ENCODE measurements around the gene DEK. TPM values are rescaled to one million over a fixed set of nuclear protein-coding genes. Genes with fewer than 3 reads are reported as not detected.

DEK gene
- total and polyA plus RNA-seq, 2 of the 13 experiments (the other 11 are each of a cell fraction or from before 2014, with no cell fraction given): 53.2 to 276 TPM

DNA sequence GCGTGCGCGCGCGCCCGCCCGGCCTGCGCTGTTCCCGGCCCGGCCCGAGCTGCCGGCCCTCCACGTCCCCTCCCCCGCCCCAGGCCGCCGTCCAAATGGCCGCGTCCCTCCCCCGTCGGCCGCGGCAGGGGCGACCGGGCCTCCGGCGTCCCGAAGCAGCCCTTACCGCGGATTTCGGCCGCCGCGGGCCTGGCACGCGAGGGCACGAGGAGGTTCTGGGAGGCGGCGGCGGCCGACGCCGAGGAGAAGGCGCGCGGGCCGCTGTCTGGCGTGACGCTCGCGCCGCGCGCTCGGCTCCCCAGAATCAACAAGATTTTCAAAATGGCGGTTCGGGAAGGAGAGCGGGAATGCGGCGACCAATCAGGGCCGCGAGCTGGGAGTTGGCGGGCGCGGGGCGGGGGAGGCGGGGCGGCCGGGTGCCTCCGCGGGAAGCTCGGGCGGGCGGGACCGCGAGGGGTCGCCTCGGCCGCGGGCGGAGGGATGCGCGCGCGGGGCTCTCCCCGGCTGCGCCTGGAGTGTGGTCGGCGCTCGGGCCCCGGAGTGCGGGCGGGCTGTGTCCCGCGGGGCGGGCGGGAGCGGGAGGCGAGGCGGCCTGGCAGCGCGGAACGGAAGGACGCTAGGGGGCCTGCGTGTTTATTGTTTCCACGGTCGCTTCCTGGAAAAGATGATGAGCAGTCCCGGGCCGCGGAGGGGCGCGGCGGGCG, at the start of gene DEK (continued):
- TF ChIP-seq ZSCAN30 (CRISPR knock-in tag; IDR thresholded peaks at IDR 0.05) (no peak), ZNF557 (CRISPR knock-in tag; IDR thresholded peaks at IDR 0.05) (no peak), ZC3H13 (CRISPR knock-in tag; IDR thresholded peaks at IDR 0.05) (peak; percentile 50; the same call in 1 of the 2 replicates), EP300 (IDR thresholded peaks at IDR 0.05; ENCODE audit: low read depth in 2 of 2, low read length in 2 of 2) (no peak), EP300 (CRISPR knock-in tag; IDR thresholded peaks at IDR 0.05; ENCODE audit: borderline replicate concordance) (no peak), HES4 (CRISPR knock-in tag; IDR thresholded peaks at IDR 0.05; ENCODE audit: borderline replicate concordance) (0 out of 2 replicates have a peak, but pooled peaks have one; percentile 29), GFI1 (CRISPR knock-in tag; IDR thresholded peaks at IDR 0.05; ENCODE audit: borderline replicate concordance) (no peak; the same call in 1 of the 2 replicates), ZNF292 (CRISPR knock-in tag; IDR thresholded peaks at IDR 0.05; ENCODE audit: borderline replicate concordance, low read depth) (no peak), PPARG (CRISPR knock-in tag; conservative IDR thresholded peaks at IDR 0.05) (no peak; the same call in 1 of the 2 replicates), CBX5 (CRISPR knock-in tag; IDR thresholded peaks at IDR 0.05; ENCODE audit: borderline replicate concordance) (no peak), IRF2 (CRISPR knock-in tag; IDR thresholded peaks at IDR 0.05) (no peak), ZBTB7B (CRISPR knock-in tag; IDR thresholded peaks at IDR 0.05) (peak; percentile 56; the same call in 1 of the 2 replicates), ZBTB8A (CRISPR knock-in tag; IDR thresholded peaks at IDR 0.05; ENCODE audit: borderline replicate concordance, low read depth) (no peak), ZNF235 (CRISPR knock-in tag; IDR thresholded peaks at IDR 0.05; ENCODE audit: borderline replicate concordance) (peak; percentile 72; the same call in 1 of the 2 replicates), PTBP1 (IDR thresholded peaks at IDR 0.05; ENCODE audit: low read depth, low read length, poor library complexity, severe bottlenecking) (no peak), NR0B2 (CRISPR knock-in tag; IDR thresholded peaks at IDR 0.05) (peak; percentile 81), NFIB (CRISPR knock-in tag; IDR thresholded peaks at IDR 0.05; ENCODE audit: borderline replicate concordance) (no peak), NRL (CRISPR knock-in tag; IDR thresholded peaks at IDR 0.05; ENCODE audit: borderline replicate concordance) (no peak), FOXA1 (IDR thresholded peaks at IDR 0.05) (no peak), FOXA1 (CRISPR knock-in tag; IDR thresholded peaks at IDR 0.05) (peak; percentile 82)
- TF ChIP-seq, protein P1, sequence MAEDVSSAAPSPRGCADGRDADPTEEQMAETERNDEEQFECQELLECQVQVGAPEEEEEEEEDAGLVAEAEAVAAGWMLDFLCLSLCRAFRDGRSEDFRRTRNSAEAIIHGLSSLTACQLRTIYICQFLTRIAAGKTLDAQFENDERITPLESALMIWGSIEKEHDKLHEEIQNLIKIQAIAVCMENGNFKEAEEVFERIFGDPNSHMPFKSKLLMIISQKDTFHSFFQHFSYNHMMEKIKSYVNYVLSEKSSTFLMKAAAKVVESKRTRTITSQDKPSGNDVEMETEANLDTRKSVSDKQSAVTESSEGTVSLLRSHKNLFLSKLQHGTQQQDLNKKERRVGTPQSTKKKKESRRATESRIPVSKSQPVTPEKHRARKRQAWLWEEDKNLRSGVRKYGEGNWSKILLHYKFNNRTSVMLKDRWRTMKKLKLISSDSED (CRISPR knock-in tag; IDR thresholded peaks at IDR 0.05): no peak
- TF ChIP-seq, protein P2, sequence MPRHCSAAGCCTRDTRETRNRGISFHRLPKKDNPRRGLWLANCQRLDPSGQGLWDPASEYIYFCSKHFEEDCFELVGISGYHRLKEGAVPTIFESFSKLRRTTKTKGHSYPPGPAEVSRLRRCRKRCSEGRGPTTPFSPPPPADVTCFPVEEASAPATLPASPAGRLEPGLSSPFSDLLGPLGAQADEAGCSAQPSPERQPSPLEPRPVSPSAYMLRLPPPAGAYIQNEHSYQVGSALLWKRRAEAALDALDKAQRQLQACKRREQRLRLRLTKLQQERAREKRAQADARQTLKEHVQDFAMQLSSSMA (CRISPR knock-in tag; IDR thresholded peaks at IDR 0.05): no peak
- TF ChIP-seq, protein P3, sequence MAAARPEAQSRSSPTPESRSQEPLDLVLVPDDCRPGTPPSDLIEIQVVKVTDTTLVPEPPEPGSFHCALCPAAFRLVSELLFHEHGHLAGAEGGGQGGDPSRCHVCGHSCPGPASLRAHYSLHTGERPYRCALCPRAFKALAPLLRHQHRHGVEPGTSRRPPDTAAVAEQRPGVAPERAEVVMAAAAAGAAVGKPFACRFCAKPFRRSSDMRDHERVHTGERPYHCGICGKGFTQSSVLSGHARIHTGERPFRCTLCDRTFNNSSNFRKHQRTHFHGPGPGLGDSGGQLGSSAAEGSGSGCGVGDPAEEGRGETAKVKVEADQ (CRISPR knock-in tag; IDR thresholded peaks at IDR 0.05; ENCODE audit: borderline replicate concordance): peak; percentile 64; the same call in 1 of the 2 replicates
- TF ChIP-seq, protein P4, sequence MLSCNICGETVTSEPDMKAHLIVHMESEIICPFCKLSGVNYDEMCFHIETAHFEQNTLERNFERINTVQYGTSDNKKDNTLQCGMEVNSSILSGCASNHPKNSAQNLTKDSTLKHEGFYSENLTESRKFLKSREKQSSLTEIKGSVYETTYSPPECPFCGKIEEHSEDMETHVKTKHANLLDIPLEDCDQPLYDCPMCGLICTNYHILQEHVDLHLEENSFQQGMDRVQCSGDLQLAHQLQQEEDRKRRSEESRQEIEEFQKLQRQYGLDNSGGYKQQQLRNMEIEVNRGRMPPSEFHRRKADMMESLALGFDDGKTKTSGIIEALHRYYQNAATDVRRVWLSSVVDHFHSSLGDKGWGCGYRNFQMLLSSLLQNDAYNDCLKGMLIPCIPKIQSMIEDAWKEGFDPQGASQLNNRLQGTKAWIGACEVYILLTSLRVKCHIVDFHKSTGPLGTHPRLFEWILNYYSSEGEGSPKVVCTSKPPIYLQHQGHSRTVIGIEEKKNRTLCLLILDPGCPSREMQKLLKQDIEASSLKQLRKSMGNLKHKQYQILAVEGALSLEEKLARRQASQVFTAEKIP (CRISPR knock-in tag; IDR thresholded peaks at IDR 0.05; ENCODE audit: borderline replicate concordance): no peak
